HCT116 (cell line): Measurements from ENCODE around the gene LHFPL4. TPM values are rescaled to one million over a fixed set of nuclear protein-coding genes. Genes with fewer than 3 reads are reported as not detected.

Source experiments
- ATAC-seq: fragments of 200-7000 bp; cut with Tn5 transposase; 2 replicates; pipeline ENCODE4 v1.9.1; 2020; ENCODE audit warnings: mild to moderate bottlenecking, moderate library complexity
- BruUV-seq: library from RNA; stranded (reverse); fragments of 400-500 nt; replicated peaks from 2 replicates; lab custom pipeline; 2021; lab: Mats Ljungman, UMichigan
- CTCF ChIA-PET: fragments of 300-600 bp; sonication (Branson Sonifier 250); formaldehyde crosslinking; loops from one replicate; lab custom pipeline; 2021; ENCODE audit warnings: antibody characterized with exemption; lab: Charles Lee
- POLR2A ChIA-PET: fragments of 300-600, 350-600 bp; sonication (Branson Sonifier 250); formaldehyde crosslinking; loops from one replicate; lab custom pipeline; 2021; ENCODE audit warnings: antibody characterized with exemption; lab: Charles Lee
- RAD21 ChIA-PET, 2 experiments: fragments of 300-600 bp; sonication (Branson Sonifier 250); formaldehyde crosslinking; loops; one replicate each; lab custom pipeline; 2023; ENCODE audit warnings: low total read pairs in 2 of 2; ENCODE audit not compliant: uncharacterized antibody in 2 of 2, unreplicated experiment in 2 of 2, low non-redundant PET in 1 of 2; lab: Charles Lee
- DNase-seq: peaks from one replicate; pipeline ENCODE4 v3.0.0-alpha.2; 2010; ENCODE audit warnings: low read depth, low spot score
- H2AFZ ChIP-seq: fragments of 200-600 bp; shearing (Covaris generic), sonication (generic); 2 replicates; pipeline ENCODE4 v1.6.1; 2017; ENCODE audit warnings: low read depth, mixed run types, mixed read lengths, antibody characterized with exemption, low read length; ENCODE audit not compliant: poor library complexity, severe bottlenecking
- H3K27ac ChIP-seq: 2 replicates; pipeline ENCODE4 v1.5.1; 2012; ENCODE audit warnings: low read depth, low read length
- H3K27me3 ChIP-seq: fragments of 200-600 bp; sonication (generic); 2 replicates; pipeline ENCODE4 v1.6.1; 2016; ENCODE audit warnings: mixed run types, low read length, mixed read lengths; ENCODE audit not compliant: insufficient read depth
- H3K36me3 ChIP-seq, 2 experiments: fragments of 200-500 bp in 1 of 2; fragments of 200-600 bp in 1 of 2; sonication (Bioruptor generic) in 1 of 2; sonication (generic) in 1 of 2; 2 replicates each; pipeline versions ENCODE4 v1.5.1 to v1.6.1; 2014 to 2016; ENCODE audit warnings: low read length in 2 of 2, inconsistent platforms in 1 of 2, mixed read lengths in 1 of 2, mixed run types in 1 of 2; ENCODE audit not compliant: insufficient read depth in 2 of 2, control insufficient read depth in 1 of 2
- H3K4me1 ChIP-seq, 2 experiments: fragments of 200-600 bp in 1 of 2; sonication (generic) in 1 of 2; 2 replicates each; pipeline versions ENCODE4 v1.5.1 to v1.6.1; 2012 to 2017; ENCODE audit warnings: low read length in 2 of 2, inconsistent platforms in 1 of 2, mild to moderate bottlenecking in 1 of 2, mixed read lengths in 1 of 2, mixed run types in 1 of 2, moderate library complexity in 1 of 2; ENCODE audit not compliant: insufficient read depth in 2 of 2, control insufficient read depth in 1 of 2
- H3K4me2 ChIP-seq: fragments of 200-600 bp; sonication (generic); 2 replicates; pipeline ENCODE4 v1.6.1; 2017; ENCODE audit warnings: mixed run types, low read length, mixed read lengths
- H3K4me3 ChIP-seq, 2 experiments: fragments of 200-600 bp in 1 of 2; sonication (generic) in 1 of 2; replicated peaks in 1 of 2; 2 replicates each; pipeline ENCODE4 v1.5.1; 2011 to 2016; ENCODE audit warnings: low read length in 2 of 2, control low read depth in 1 of 2, low read depth in 1 of 2, mild to moderate bottlenecking in 1 of 2, mixed read lengths in 1 of 2, mixed run types in 1 of 2
- H3K79me2 ChIP-seq: fragments of 200-600 bp; sonication (generic); 2 replicates; pipeline ENCODE4 v1.6.1; 2017; ENCODE audit warnings: mild to moderate bottlenecking, mixed run types, low read length, moderate library complexity, mixed read lengths; ENCODE audit not compliant: insufficient read depth
- H3K9ac ChIP-seq: fragments of 200-600 bp; sonication (generic); 2 replicates; pipeline ENCODE4 v1.6.1; 2016; ENCODE audit warnings: low read length, mixed read lengths
- H3K9me2 ChIP-seq: fragments of 200-600 bp; sonication (generic), shearing (Covaris generic); 2 replicates; pipeline ENCODE4 v1.6.1; 2017; ENCODE audit warnings: mixed run types, mild to moderate bottlenecking, moderate library complexity; ENCODE audit not compliant: insufficient read depth
- H3K9me3 ChIP-seq, 2 experiments: fragments of 200-500 bp in 1 of 2; fragments of 200-600 bp in 1 of 2; sonication (Bioruptor generic) in 1 of 2; sonication (generic) in 1 of 2; 2 replicates each; pipeline ENCODE4 v1.6.1; 2014 to 2017; ENCODE audit warnings: low read length in 2 of 2, mixed read lengths in 2 of 2, inconsistent platforms in 1 of 2, low read depth in 1 of 2, mild to moderate bottlenecking in 1 of 2, mixed run types in 1 of 2, moderate library complexity in 1 of 2; ENCODE audit not compliant: control insufficient read depth in 1 of 2, insufficient read depth in 1 of 2
- H4K20me1 ChIP-seq: fragments of 200-600 bp; sonication (generic), shearing (Covaris generic); 2 replicates; pipeline ENCODE4 v1.6.1; 2017; ENCODE audit warnings: mixed run types, mild to moderate bottlenecking, moderate library complexity; ENCODE audit not compliant: insufficient read depth
- ATF3 ChIP-seq: IDR thresholded peaks from 2 replicates; pipeline ENCODE4 v1.6.1; 2012
- CTCF ChIP-seq, 3 experiments: fragments of 200-600 bp in 1 of 3; sonication (generic) in 1 of 3; IDR thresholded peaks in 2 of 3; conservative IDR thresholded peaks in 1 of 3; 2 replicates each; pipeline ENCODE4 v1.5.1; 2012 to 2017; ENCODE audit warnings: low read depth in 2 of 3, low read length in 2 of 3, antibody characterized with exemption in 1 of 3, borderline replicate concordance in 1 of 3, control low read depth in 1 of 3, mild to moderate bottlenecking in 1 of 3, mixed read lengths in 1 of 3, mixed run types in 1 of 3, moderate library complexity in 1 of 3; ENCODE audit not compliant: insufficient read depth in 1 of 3
- EGR1 ChIP-seq: IDR thresholded peaks from 2 replicates; pipeline ENCODE4 v1.6.1; 2012; ENCODE audit warnings: low read depth
- FOSL1 ChIP-seq: IDR thresholded peaks from 2 replicates; pipeline ENCODE4 v1.6.1; 2012; ENCODE audit warnings: low read depth
- MAX ChIP-seq: IDR thresholded peaks from 2 replicates; pipeline ENCODE4 v1.6.1; 2012
- POLR2AphosphoS5 ChIP-seq: IDR thresholded peaks from 2 replicates; pipeline ENCODE4 v1.6.1; 2011; ENCODE audit warnings: mild to moderate bottlenecking, low read depth, low read length, moderate library complexity
- RAD21 ChIP-seq: IDR thresholded peaks from 2 replicates; pipeline ENCODE4 v1.6.1; 2012; ENCODE audit warnings: low read depth, mild to moderate bottlenecking
- SP1 ChIP-seq: IDR thresholded peaks from 2 replicates; pipeline ENCODE4 v1.6.1; 2012; ENCODE audit warnings: low read depth
- TCF7L2 ChIP-seq: IDR thresholded peaks from 2 replicates; pipeline ENCODE4 v1.7.0; 2011; ENCODE audit warnings: borderline replicate concordance, inconsistent platforms; ENCODE audit not compliant: insufficient read depth, insufficient read length; ENCODE audit errors: extremely low read depth
- ZBTB33 ChIP-seq: IDR thresholded peaks from 2 replicates; pipeline ENCODE4 v1.6.1; 2011; ENCODE audit warnings: mild to moderate bottlenecking, low read length, moderate library complexity; ENCODE audit not compliant: insufficient replicate concordance; ENCODE audit errors: extremely low read depth
- ZFX ChIP-seq: fragments of 450-650 bp; IDR thresholded peaks from 2 replicates; pipeline ENCODE4 v1.6.1; 2017
- ZNF274 ChIP-seq: fragments of 200-500 bp; sonication (Bioruptor generic); IDR thresholded peaks from 2 replicates; pipeline ENCODE4 v1.6.1; 2014; ENCODE audit warnings: mild to moderate bottlenecking, low read depth, low read length, inconsistent platforms
- intact Hi-C: fragments of 100-400 bp; cut with micrococcal nuclease; formaldehyde crosslinking; loops from 2 replicates; pipeline ENCODE4 v1.10.0; 2022
- total RNA-seq: library from RNA; stranded (reverse); gene quantifications from one replicate; pipeline ENCODE4 v1.2.1, GENCODE V29; 2021; ENCODE audit not compliant: unreplicated experiment

The LHFPL4 gene
- total RNA-seq, 1 experiment from 2014 or later = not detected

GRCh38 chr3:9512456-9513045, 41.1 kb downstream of the LHFPL4 start:
- intact Hi-C loops = no loop called here
- no peak for ATAC-seq

More at GRCh38 chr3:9512456-9513045, 41.1 kb downstream of the LHFPL4 start:
- no TSS peak for BruUV-seq
- CTCF ChIA-PET = interaction anchor here (1.4 kb wide), 1 partner anchor 9 kb away, joined by 4 read pairs; no protein-coding TSS in a partner anchor
- POLR2A ChIA-PET = no interaction called here
- DNase-seq = no peak
- TF ChIP-seq SP1 (no peak), RAD21 (no peak), MAX (no peak), FOSL1 (no peak), ATF3 (no peak), TCF7L2 (no peak), EGR1 (no peak), POLR2AphosphoS5 (no peak), ZFX (no peak), ZBTB33 (no peak), ZNF274 (no peak), CTCF (IDR thresholded peaks at IDR 0.05 in 2 of 3, conservative IDR thresholded peaks at IDR 0.05 in 1 of 3; ENCODE audit: borderline replicate concordance in 1 of 3, insufficient read depth in 1 of 3, low read depth in 2 of 3, low read length in 2 of 3) (no peak)
- Histone ChIP-seq H4K20me1 (no peaks in the 10 kb centered on the region), H3K36me3 (no peaks in the 10 kb centered on the region), H3K4me2 (no peak overlapping the region), H3K79me2 (no peaks in the 10 kb centered on the region), H3K4me3 (no peak overlapping the region), H3K9ac (no peak overlapping the region), H3K9me2 (no peaks in the 10 kb centered on the region), H3K27ac (no peak overlapping the region), H2AFZ (no peak overlapping the region), H3K27me3 (no peaks in the 10 kb centered on the region), H3K4me1 (no peaks in the 10 kb centered on the region), H3K9me3 (no peaks in the 10 kb centered on the region)
- RAD21 ChIA-PET = no interaction called here
